Measurements from ENCODE around the gene PACSIN1.

GRCh38 chr6:34474754-34475153 is 8.9 kb downstream of the PACSIN1 start:
- TF ChIP-seq, protein P1, sequence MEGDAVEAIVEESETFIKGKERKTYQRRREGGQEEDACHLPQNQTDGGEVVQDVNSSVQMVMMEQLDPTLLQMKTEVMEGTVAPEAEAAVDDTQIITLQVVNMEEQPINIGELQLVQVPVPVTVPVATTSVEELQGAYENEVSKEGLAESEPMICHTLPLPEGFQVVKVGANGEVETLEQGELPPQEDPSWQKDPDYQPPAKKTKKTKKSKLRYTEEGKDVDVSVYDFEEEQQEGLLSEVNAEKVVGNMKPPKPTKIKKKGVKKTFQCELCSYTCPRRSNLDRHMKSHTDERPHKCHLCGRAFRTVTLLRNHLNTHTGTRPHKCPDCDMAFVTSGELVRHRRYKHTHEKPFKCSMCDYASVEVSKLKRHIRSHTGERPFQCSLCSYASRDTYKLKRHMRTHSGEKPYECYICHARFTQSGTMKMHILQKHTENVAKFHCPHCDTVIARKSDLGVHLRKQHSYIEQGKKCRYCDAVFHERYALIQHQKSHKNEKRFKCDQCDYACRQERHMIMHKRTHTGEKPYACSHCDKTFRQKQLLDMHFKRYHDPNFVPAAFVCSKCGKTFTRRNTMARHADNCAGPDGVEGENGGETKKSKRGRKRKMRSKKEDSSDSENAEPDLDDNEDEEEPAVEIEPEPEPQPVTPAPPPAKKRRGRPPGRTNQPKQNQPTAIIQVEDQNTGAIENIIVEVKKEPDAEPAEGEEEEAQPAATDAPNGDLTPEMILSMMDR (IDR thresholded peaks at IDR 0.05; ENCODE audit: extremely low read depth in 1 of 2, insufficient read depth in 1 of 2, low read depth in 1 of 2, low read length in 2 of 2): no peak
- no peak for TF ChIP-seq POLR2AphosphoS5 (IDR thresholded peaks at IDR 0.05; ENCODE audit: insufficient read depth, low read depth, low read length)
- TF ChIP-seq POLR2A (IDR thresholded peaks at IDR 0.05; ENCODE audit: low read depth, low read length): no peak

Measured in endothelial cell of umbilical vein (primary cell).